Measurements from ENCODE around the gene SPATA17. TPM values are rescaled to one million over a fixed set of nuclear protein-coding genes. Genes with fewer than 3 reads are reported as not detected.

The SPATA17 gene
- total and polyA plus RNA-seq, 11 donors, result 0.39 to 1.6 (median 0.63) TPM

GRCh38 chr1:217734973-217735372 lies 103.8 kb downstream of the SPATA17 start:
- H3K4me1 ChIP-seq, result no peaks in the 10 kb centered on the region
- 66 to 83% (median 78%) methylated on average over 3 of the region's 3 CpGs for WGBS, 4 donors
- no peaks in the 10 kb centered on the region for H3K9me3 ChIP-seq
- H3K27ac ChIP-seq, result no peak overlapping the region
- H3K4me3 ChIP-seq, result no peak overlapping the region
- TF ChIP-seq CTCF (IDR thresholded peaks at IDR 0.05), result no peak
- no peak for TF ChIP-seq POLR2A (IDR thresholded peaks at IDR 0.05)
- H3K27me3 ChIP-seq, result no peaks in the 10 kb centered on the region
- DNase-seq (no peak), ATAC-seq (no peak)
- intact Hi-C loops (cut with DNase I), result no loop called here
- no peaks in the 10 kb centered on the region for H3K36me3 ChIP-seq

- Histone ChIP-seq H3K27me3 (no peaks in the 10 kb centered on the region), H3K36me3 (no peaks in the 10 kb centered on the region), H3K4me1 (no peaks in the 10 kb centered on the region), H3K27ac (no peak overlapping the region), H3K9me3 (no peaks in the 10 kb centered on the region), H3K4me3 (no peak overlapping the region)
- no peak for ATAC-seq
- intact Hi-C loops (cut with DNase I), result no loop called here
- WGBS, 4 donors, result 83 to 91% (median 86%) methylated on average over 2 of the region's 2 CpGs
- TF ChIP-seq POLR2A (IDR thresholded peaks at IDR 0.05) (no peak), CTCF (IDR thresholded peaks at IDR 0.05) (peak; percentile 44 to 70 (median 57))
- DNase-seq, result no peak
Observed at GRCh38 chr1:217747156-217747769, 116.1 kb downstream of the SPATA17 start.

GRCh38 chr1:217769768-217770167 lies 138.6 kb downstream of the SPATA17 start:
- H3K36me3 ChIP-seq, result no peaks in the 10 kb centered on the region
- H3K4me3 ChIP-seq, result no peak overlapping the region
- ATAC-seq (no peak), DNase-seq (no peak)
- no peaks in the 10 kb centered on the region for H3K9me3 ChIP-seq
- no peaks in the 10 kb centered on the region for H3K4me1 ChIP-seq
- H3K27me3 ChIP-seq, result no peaks in the 10 kb centered on the region
- H3K27ac ChIP-seq, result no peak overlapping the region
- no peak for TF ChIP-seq POLR2A (IDR thresholded peaks at IDR 0.05)
- no peak for TF ChIP-seq CTCF (IDR thresholded peaks at IDR 0.05)
- intact Hi-C loops (cut with DNase I), result no loop called here

GRCh38 chr1:217770918-217771317 lies 139.8 kb downstream of the SPATA17 start:
- 55 to 78% (median 68%) methylated on average over 3 of the region's 3 CpGs for WGBS, 4 donors
- H3K27me3 ChIP-seq, result no peaks in the 10 kb centered on the region
- H3K36me3 ChIP-seq, result no peaks in the 10 kb centered on the region
- H3K27ac ChIP-seq, result no peak overlapping the region
- H3K4me1 ChIP-seq, result no peaks in the 10 kb centered on the region
- TF ChIP-seq POLR2A (IDR thresholded peaks at IDR 0.05), result no peak
- TF ChIP-seq CTCF (IDR thresholded peaks at IDR 0.05), result no peak
- no peak for ATAC-seq
- no peak for DNase-seq
- H3K9me3 ChIP-seq, result no peaks in the 10 kb centered on the region
- intact Hi-C loops (cut with DNase I), result no loop called here
- H3K4me3 ChIP-seq, result no peak overlapping the region

Measured in heart left ventricle (tissue), 16 donors.